ENCODE measurements around the gene REV3L.

The REV3L gene

DNA sequence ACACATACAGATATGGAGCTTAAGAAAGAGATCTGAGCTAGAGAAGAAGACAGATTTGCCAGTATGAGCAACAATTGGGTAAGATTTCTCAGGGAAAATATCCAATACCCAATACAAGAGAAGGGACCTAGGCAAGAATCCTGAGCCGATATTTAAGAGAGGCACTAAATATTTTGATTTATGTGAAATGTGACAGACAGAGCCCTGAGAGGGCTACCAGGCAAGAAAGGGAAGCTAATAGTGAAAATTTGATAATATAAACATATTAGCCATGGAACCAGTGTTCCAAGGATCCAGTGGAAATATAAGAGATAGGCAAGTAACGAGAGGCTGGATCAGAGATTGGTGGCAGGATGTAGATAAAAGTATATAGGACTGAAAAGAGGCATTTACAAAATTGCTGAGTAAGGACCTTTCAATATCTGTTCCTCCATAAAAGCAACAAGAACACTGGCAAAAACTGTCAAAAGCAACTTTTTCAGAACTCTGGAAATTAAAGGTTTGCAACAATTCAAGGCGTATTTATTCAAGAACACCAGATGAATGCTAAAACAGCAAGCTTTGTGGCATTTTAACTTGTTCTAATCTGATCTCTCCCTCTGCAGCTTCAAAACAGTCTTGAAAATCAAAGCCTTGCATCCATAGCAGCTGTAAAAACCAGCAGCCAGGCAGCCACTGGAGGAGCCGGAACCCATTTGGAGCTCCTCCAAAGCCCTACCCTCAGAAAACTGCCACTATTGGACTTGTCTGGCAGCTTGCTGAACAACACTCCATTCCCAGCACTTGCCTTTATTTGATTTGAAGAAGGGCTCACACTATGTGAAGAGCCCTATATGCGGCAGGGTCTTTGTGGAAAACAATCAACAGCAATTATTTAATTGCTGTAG, 58.8 kb downstream of the REV3L start:
- peak; percentile 15 for DNase-seq (ENCODE audit: low read depth, low spot score)

DNA sequence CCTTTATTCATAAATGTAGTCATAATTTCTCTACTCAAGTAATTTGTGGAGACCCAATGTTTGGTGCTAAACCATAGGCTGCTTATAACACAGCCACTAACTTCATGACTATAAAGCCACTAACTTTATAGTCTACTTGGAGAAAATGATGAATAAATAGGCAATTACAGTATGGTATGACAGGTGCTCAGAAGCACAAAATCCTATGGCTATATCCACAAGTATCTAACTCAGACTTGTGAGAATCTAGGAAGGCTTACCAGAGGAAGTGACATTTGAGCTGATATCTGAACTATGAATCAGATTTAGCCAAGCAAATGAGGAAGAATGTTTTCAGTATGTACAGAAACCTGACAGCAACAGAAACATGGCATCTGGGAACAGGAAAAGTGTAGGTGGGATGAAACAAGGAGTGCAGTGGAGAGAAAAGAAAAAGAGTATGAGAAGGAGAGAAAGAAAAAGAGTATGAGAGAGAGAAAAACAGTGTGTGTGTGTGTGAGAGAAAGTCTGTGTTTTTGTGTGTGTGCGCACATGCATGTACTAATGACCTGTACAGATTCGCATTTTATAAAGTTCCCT, 59.9 kb downstream of the REV3L start:
- DNase-seq (ENCODE audit: low read depth, low spot score): no peak

DNA sequence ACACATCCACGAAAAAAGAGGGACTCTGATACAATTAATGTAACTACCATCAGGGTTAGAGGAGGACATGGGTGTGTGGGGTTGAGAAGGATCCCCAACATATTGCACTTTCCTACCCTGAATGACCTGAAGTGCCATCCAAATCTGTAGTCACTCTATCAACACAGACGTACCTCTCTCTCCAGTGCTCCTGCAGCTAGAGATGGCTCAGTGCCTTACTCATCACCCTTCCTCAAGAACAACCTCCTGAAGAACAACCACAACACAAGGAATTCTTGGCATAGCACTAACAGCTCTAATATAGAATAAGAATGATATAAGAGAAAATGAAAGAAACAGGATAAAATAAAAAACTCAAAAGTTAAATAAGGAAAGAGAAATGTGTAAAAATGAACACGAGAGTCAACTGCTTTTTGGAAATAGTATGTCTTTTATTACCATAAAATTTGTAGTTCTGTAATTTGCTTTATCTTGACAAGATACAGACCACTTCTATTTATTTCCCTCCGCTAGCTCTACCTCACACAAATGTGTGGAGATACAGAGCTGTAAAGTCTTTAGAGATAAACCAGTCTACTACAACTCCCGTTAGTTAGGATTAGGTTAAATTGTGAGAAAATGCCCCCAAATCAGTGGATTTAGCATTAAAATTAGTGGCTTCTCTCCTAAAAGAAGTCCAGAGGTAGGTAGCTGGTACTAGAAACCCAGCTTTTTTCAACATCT, 63.9 kb downstream of the REV3L start:
- peak; percentile 20 for DNase-seq (ENCODE audit: low read depth, low spot score)

DNA sequence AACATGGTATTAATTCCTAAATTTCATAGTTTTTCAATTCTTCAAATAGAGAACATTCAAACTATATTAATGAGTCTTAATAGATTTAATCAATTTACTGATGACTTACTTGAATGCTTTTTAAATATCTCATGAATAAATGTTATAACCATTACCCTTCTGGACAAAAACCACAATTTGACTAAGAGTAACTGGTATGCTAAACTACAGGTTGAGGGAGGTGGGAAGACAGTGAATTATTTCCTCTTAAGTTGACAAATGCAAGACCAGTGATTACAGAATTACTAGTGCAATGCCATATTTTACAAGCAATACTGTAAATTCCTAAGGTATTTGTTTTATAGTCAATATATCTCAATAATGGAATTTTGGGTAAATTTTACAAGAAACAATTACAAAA, 65.1 kb downstream of the REV3L start:
- no peak for DNase-seq (ENCODE audit: low read depth, low spot score)

DNA sequence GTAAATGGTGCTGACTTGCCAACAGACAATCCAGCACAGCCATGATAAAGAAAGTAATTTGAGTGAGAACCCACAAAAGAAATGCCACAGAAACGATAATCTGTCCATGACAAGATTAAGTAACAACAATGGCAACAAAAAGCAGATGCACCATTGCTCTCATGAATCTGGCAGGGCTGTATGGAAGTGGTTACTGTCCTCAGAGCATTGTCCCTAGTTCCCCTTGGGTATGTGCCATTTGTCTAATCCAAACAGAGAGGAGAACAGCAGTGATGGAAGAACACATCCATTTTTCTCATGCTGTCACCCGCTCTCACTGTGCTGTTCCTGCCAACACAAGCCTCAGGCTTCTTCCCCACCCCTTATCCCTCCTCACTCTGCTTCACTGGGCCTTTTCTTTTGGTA, 65.8 kb downstream of the REV3L start:
- DNase-seq (ENCODE audit: low read depth, low spot score): no peak

DNA sequence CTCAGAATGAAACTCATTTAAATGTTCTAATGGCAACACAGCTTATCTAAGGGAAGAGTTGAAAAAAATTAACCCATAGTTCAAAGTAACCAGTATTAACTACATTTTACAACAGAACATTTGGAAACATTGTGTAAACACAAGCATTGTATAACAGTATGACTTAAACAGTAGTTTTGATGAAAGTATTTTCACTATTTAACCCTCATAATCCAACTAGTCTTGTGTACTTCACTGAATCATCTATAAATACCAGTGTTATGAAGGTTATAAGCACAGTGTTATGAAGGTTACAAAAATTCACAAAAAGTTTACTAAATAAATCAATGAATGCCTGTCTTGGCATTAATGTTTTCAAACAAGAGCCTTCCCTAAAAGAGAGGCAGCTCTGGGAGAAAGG, 66.5 kb downstream of the REV3L start:
- DNase-seq (ENCODE audit: low read depth, low spot score): no peak

DNA sequence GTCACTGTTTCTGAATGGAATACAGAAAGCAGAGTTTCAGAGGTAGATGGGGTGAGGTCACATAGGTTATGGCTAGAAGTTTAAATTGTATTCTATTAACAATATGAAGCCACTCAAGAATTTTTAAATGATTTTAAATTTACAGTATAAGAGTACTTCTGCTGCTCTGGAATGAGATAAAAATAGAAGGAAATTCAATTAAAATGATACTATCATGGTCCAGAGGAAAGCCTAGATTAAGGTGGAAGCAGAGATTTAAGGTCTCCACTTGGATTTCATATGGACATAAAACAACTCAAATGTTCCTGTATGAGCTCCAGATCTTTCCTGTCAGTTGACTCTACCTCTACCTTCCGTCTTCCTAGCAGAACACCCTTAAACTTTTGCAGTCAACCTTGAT, 68.6 kb downstream of the REV3L start:
- no peak for DNase-seq (ENCODE audit: low read depth, low spot score)

DNA sequence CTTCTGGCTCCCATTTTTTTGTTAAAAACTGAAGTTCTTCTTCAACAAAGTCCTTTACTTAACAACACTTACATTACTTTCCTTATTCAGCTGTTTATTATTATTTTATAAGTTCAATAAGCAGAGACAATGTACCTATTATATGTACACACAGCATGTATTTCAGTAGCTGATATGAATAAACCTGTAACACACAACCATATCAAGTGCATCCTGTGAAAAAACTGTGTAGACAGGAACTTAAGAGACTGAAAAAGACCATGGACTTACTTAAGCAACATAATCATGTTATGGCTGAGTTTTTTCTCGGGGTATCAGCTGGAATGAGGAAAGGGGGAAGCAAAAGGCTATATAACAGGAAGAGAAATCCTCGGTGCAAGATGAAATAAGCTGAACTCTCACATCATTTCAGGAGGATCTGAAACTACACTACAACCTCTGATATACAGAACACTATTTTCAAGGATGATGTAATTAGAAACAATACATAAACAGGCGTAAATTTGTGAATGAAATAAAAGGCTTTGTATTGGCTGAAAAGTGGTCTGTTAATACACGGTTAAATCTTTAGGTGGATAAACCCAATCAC, 70.9 kb downstream of the REV3L start:
- DNase-seq (ENCODE audit: low read depth, low spot score): no peak

DNA sequence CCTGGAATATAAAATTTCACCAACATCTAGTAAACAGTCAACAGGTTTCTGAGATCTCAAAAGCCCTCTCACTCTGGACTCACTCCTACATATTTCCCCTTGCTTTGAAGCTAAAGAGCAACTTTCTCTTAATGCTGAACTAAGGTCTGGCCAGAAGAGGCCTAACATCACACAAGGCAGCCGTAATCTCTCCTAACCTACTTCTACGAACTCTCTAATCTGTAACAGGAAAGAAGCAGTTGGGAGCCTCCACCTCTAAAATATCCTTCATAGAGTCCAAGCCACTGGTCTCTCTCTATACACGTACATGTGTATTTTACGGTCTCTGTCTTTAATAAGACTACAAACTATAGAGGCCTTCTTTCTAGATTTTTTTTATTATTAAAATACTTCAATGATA, 72.0 kb downstream of the REV3L start:
- DNase-seq (ENCODE audit: low read depth, low spot score): no peak

DNA sequence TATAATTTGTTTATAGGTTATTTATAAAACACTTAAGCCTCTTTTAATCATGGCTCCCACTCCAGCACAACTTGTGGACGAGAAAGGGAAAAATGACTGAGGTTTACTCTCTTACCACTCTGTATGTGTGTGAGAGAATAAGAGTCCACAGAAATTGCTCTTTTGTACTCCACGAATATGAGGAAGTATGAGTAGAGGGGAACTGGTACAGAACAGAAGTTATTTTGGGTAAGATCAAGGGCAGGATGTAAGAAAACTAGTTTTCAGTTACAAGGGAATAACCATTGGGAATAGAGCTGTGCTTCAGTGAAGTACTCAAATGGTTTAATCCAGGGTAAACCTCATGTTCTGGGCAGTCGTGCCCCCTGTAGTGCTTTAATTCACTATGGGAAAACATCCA, 72.6 kb downstream of the REV3L start:
- DNase-seq (ENCODE audit: low read depth, low spot score): no peak

DNA sequence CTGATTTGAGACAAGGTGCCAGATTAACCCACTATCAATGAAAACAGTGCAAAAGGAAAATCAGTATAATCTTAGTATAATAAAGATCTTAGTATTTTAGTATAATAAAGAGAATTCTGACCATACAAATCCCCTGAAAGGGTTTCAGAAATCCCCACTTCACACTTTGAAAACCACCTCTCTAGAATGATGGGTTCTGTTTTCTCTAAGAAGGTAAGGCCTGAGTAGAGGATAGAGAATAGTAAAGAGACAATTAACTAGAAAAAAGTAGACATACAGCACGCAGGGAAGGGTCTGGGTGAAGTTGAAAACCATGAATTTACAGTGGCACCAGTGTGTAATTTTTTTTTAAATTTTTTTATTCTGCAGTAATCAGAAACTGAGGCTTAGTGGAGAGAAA, 73.6 kb downstream of the REV3L start:
- DNase-seq (ENCODE audit: low read depth, low spot score): no peak

DNA sequence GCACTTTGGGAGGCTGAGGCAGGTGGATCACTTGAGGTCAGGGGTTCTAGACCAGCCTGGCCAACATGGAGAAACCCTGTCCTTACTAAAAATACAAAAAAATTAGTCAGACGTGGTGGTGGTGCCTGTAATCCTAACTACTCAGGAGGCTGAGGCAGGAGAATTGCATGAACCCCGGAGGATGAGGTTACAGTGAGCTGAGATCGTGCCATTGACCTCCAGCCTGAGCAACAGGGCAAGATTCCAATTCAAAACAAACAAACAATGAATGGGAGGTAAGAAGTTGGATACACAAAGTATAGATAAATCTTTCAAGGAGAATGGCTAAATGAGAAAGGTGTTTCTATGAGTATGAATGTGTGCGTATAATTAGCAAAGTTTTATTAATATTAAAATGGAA, 75.3 kb downstream of the REV3L start:
- DNase-seq (ENCODE audit: low read depth, low spot score): no peak

DNA sequence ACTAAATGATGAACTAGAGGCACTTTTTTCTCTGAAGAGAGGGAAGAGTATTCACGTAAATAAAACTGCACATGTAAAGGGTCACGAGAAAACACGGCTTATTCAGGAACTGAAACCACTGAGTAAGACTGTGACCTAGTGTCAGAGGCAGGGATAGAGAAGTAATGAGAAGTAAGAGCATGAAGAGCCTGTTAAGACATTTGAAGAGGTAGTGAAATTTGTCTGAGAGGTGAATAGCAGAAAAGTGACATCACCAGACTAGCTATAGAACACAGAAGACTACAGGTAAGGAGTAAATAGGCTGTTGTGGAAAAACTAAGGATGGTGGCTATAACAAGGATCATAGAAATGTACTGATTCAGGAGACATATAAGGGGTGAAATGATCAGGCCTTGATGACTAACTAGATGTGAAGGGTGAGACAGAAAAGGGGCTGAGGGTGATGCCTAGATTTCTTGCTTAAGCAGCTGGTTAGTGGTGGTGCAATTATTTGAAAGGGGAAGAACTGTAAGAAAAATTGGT, 76.8 kb downstream of the REV3L start:
- no peak for DNase-seq (ENCODE audit: low read depth, low spot score)

DNA sequence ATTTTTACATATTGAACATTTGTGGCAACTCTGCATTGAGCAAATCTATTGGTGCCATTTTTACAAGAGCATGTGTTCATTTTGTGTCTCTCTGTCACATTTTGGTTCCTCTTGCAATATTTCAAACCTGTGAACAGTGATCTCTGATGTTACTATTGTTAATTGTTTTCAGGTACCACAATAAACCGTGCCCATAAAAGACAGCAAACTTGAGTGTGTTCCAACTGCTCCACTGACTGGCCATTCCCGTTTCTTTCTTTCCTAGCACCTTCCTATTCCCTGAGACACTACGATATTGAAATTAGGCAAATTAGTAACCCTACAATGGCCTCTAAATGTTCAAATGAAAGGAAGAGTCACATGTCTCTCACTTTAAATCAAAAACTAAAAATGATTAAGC, 79.6 kb downstream of the REV3L start:
- no peak for DNase-seq (ENCODE audit: low read depth, low spot score)

DNA sequence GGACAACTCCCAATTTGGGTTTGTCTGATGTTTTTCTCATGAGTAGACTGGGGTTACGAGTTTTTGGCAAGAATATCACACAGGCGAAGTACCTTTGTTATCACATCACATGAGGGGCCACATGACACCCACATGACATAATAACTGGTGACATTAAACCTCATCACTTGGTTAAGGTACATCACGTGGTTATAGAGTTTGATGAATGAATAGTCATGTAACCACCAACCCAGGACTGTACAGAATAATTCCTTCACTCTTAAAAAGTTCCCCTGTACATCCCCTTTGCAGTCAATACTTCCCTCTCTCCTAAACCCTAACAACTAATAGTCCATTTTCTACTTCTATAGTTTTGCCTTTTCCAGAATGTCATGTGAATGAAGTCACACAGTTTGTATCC, 83.4 kb downstream of the REV3L start:
- DNase-seq (ENCODE audit: low read depth, low spot score): no peak

DNA sequence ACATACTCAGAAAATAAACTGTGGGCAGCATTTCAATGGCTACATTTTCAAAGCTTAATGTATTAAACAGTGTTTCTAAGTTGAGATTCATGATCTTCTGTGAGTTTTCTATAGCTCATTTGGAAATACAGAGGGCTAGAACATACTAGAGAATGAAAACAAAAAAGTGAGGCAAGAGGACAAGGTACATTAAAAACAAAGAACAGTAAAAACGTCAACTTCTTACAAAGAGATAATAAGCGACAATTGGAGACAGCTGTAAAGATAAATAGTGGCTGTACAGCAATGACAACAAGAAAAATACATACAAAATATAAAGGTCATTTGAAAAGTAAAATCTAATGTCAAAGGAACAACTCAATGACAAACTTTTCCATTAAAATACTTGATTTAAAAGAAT, 94.3 kb downstream of the REV3L start:
- DNase-seq (ENCODE audit: low read depth, low spot score): no peak

DNA sequence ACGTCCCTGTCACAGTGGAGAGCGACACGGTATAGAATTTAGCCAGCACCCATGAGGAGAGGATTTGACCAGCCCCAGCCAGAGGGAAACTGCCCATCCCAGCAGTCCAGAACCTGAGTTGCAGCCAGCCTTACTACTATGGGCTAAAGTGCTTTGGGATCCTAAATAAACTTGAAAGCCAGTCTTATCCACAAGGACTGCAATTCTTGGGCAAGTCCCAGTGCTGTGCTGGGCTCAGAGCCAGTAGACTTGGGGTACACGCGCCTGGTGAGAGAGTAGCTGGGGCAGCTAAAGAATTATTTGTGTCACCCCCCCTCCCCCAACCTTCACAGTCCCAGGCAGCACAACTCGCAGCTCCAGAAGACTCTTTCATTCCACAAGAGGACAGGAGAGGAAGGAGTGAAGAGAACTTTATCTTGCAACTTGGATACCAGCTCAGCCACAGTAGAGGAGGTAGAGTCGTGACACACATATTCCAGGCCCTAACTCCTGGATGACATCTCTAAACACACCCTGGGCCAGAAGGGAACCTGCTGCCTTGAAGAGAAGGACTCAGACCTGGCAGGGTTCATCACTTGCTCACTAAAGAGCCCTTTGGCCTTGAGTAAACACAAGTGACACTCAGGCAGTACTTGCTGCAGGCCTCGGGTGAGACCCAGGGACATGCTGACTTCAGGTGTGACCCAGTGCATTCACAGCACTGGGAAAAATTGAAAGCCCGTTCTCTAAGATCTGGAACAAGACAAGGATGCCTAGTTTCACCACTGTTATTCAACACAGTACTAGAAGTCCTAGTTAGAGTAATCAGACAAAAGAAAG, 100.3 kb downstream of the REV3L start:
- no peak for DNase-seq (ENCODE audit: low read depth, low spot score)

DNA sequence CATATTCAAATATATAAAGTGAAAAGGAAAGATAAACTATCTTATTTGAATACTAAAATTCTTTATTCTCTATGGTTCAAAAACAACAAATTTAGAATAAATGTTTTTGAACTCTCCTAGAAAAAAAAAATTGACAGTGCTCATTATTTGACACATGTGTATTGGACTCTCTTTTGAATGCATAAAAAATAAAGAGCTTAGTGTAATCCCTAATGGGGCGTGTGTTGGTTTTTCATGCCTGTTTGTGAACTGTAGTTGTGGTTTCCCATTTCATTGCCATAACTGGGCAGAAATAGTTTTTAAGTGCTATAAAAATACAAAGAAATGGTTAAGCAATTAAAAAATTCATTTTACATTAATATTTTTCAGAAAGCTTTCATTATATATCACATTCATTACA, 101.3 kb downstream of the REV3L start:
- DNase-seq (ENCODE audit: low read depth, low spot score): no peak

DNA sequence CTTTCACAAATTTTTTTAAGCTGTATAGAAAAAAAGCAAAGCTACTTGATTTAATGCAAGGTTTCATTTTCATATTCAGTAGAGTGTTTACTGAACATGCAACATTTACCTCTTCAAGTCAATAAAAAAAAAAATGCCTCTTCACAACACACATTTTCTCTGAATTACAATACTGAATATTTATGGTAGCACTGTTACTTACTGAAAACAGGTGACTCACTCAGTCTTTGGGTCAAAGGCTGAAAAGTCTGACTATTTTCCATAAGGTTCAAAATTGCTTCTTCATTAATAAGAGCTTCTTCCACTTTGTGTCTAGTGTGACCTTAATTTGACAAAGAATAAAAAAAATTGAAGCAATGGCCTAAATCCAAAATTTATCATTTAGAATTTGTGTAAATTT, 101.9 kb downstream of the REV3L start:
- DNase-seq (ENCODE audit: low read depth, low spot score): no peak

DNA sequence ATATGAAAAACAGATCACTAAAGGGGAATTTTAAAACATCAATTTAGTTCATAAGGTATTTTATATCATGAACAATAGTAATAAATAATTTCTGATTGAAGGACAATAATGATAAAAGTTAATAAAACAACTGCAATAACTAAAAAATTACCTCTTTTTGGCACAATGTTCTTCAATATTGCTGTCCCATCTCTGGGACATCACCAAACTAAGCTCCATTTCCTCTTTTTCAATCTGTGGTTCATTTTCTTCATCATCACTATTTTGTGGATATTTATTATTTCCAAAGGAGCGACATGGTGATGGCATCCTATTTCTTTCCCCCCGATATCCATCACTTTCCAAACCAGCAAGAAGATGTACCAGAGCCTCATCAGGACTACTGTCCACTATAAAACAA, 103.2 kb downstream of the REV3L start:
- no peak for DNase-seq (ENCODE audit: low read depth, low spot score)

DNA sequence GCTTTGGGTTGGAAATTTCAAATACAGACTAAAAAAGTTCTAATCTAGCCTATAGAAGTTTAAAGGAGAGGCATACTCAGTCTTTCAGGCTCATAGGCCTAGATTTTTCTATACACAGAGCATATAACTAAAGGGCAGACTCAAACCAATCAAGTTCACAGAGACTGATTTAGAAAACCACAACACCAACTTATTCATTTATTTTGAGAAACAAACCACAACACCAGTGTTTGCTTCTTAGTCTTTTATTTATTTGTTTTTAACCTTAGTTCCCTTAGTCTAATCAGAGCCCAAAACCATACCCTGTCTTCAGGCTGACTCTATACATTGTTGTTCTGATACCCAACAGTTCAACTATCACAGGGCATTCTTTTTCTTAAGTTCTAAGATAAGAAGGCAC, 103.7 kb downstream of the REV3L start:
- no peak for DNase-seq (ENCODE audit: low read depth, low spot score)

Measured in smooth muscle cell of the brain vasculature (primary cell).